Measurements from ENCODE around the gene DZIP1. TPM values are rescaled to one million over a fixed set of nuclear protein-coding genes. Genes with fewer than 3 reads are reported as not detected.

The DZIP1 gene
- total and polyA plus RNA-seq, 2 of the 8 experiments (the other 6 are each of a cell fraction or from before 2014, with no cell fraction given): 7.6 to 24.6 TPM

DNA sequence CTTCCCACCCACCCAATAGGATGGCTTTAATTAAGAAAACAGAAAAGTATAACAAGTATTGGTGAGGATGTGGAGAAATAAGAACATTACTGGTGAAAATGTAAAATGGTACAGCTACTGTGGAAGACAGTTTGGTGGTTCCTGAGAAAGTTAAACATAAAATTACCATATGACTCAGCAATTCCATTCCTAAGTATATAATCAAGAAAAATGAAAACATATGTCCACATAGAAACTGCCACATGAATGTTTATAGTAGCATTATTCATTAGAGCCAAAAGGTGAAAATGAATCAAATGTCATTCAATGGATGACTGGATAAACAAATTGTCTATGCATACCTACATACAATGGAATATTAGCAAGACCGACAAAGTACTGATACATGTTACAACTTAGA, 16.9 kb downstream of the DZIP1 start:
- no peak overlapping the region for H2AK5ac ChIP-seq (ENCODE audit: low read depth, low read length)
- no peaks in the 10 kb centered on the region for H3K27me3 ChIP-seq (replicated peaks in 1 of 4; ENCODE audit: control insufficient read depth in 3 of 4, extremely low read depth in 1 of 4, insufficient read depth in 3 of 4, low read length in 3 of 4)
- no peak overlapping the region for H3K27ac ChIP-seq (ENCODE audit: low read depth, low read length)
- no peak overlapping the region for H3K4ac ChIP-seq (replicated peaks; ENCODE audit: insufficient read length, low read depth, low read length)
- H2AFZ ChIP-seq (ENCODE audit: low read length): no peak overlapping the region
- no peaks in the 10 kb centered on the region for H3K79me2 ChIP-seq (ENCODE audit: control insufficient read depth in 1 of 2, insufficient read depth in 2 of 2, low read length in 2 of 2)
- no peak overlapping the region for H3K18ac ChIP-seq (ENCODE audit: extremely low read depth, low read length)
- ChIA-PET POLR2A (ENCODE audit: partially characterized antibody) (interaction anchor here (0.7 kb wide), 1 partner anchor 17 kb away, joined by 3 read pairs; the partner anchor contains the start of gene DZIP1), CTCF (ENCODE audit: partially characterized antibody) (interaction anchor here (0.7 to 9.3 kb wide), 3 partner anchors 10 to 208 kb away, joined by 4 to 142 read pairs (median 4); no protein-coding TSS in a partner anchor)
- DNase-seq (ENCODE audit: low read depth in 1 of 2, low spot score in 2 of 2): no peak
- H2BK120ac ChIP-seq (replicated peaks; ENCODE audit: low read depth, low read length): no peak overlapping the region
- no peaks in the 10 kb centered on the region; a peak in 1 of 7 replicates for H3K4me1 ChIP-seq (replicated peaks in 1 of 4; ENCODE audit: control insufficient read depth in 3 of 4, insufficient read depth in 4 of 4, low read length in 3 of 4)
- H4K91ac ChIP-seq (replicated peaks; ENCODE audit: insufficient read length, low read length): no peak overlapping the region
- no peak overlapping the region for H3K14ac ChIP-seq (ENCODE audit: insufficient read length)
- H4K20me1 ChIP-seq (replicated peaks in 1 of 2; ENCODE audit: control insufficient read depth in 1 of 2, insufficient read depth in 2 of 2, low read length in 2 of 2): no peaks in the 10 kb centered on the region
- H3K23ac ChIP-seq (ENCODE audit: insufficient read length): no peak overlapping the region
- H3K9ac ChIP-seq (replicated peaks in 1 of 4; ENCODE audit: extremely low read depth in 1 of 4, low read depth in 3 of 4, low read length in 3 of 4): no peak overlapping the region
- no peak overlapping the region for H2BK15ac ChIP-seq (ENCODE audit: low read length)
- no peak overlapping the region for H4K5ac ChIP-seq (ENCODE audit: insufficient read length, low read depth, low read length)
- H3K36me3 ChIP-seq (ENCODE audit: control insufficient read depth in 2 of 4, insufficient read depth in 4 of 4, low read length in 3 of 4): peaks cover 3 to 47% (median 21%) of the 10 kb centered on the region in 4 experiments
- H3K23me2 ChIP-seq (ENCODE audit: low read depth, low read length): no peaks in the 10 kb centered on the region
- no peak overlapping the region for H2BK12ac ChIP-seq (ENCODE audit: low read depth, low read length)
- H3K9me3 ChIP-seq (ENCODE audit: insufficient read depth in 2 of 2, low read depth in 1 of 2, low read length in 1 of 2): no peaks in the 10 kb centered on the region
- H2BK5ac ChIP-seq (ENCODE audit: low read depth, low read length): no peak overlapping the region
- no peak overlapping the region for H4K8ac ChIP-seq (ENCODE audit: extremely low read depth, insufficient read depth, low read length)
- TF ChIP-seq EGR1 (IDR thresholded peaks at IDR 0.05; ENCODE audit: borderline replicate concordance, low read depth, low read length) (no peak), JUN (IDR thresholded peaks at IDR 0.05; ENCODE audit: low read depth, low read length) (no peak), EP300 (IDR thresholded peaks at IDR 0.05; ENCODE audit: borderline replicate concordance in 1 of 2, low read depth in 2 of 2, low read length in 2 of 2) (no peak)
- FAIRE-seq: no peak
- no peaks in the 10 kb centered on the region for H3K79me1 ChIP-seq (ENCODE audit: low read depth, low read length)
- 94% methylated on average over 1 of the region's 1 CpG; no CpG with 5 or more reads in 1 of the 2 experiments for WGBS, 2 experiments (ENCODE audit: extremely low coverage in 1 of 2, insufficient coverage in 1 of 2, insufficient read length in 1 of 2, insufficient replicate concordance in 2 of 2, low coverage in 1 of 2, low lambda C conversion rate in 2 of 2, missing lambda C conversion rate in 1 of 2)
- H2BK20ac ChIP-seq (ENCODE audit: low read length): no peak overlapping the region
- no peak overlapping the region for H3K4me2 ChIP-seq (ENCODE audit: insufficient read depth in 1 of 2, low read depth in 2 of 2, low read length in 2 of 2)
- no peak overlapping the region for H3K4me3 ChIP-seq (ENCODE audit: extremely low read depth in 1 of 4, insufficient read depth in 2 of 4, low read depth in 3 of 4, low read length in 4 of 4)
- H3K56ac ChIP-seq (replicated peaks; ENCODE audit: insufficient read length, low read depth, low read length): no peak overlapping the region

All from H1 (cell line).